HG03039 (cell line): ENCODE data around the gene NET1.
"Not testable (repeated sequence)": the region's sequence is repeated elsewhere in the genome, so short reads cannot be mapped to it uniquely, and the experiment has no call there.

Experiments
- ATAC-seq: cut with Tn5 transposase; IDR thresholded peaks from one replicate; pipeline ENCODE4 v1.9.1; 2021; ENCODE audit warnings: mild to moderate bottlenecking, moderate library complexity; ENCODE audit not compliant: unreplicated experiment

NET1 gene

GRCh38 chr10:5412277-5412941 lies at the start of gene NET1:
Gene NET1, plus strand, starts transcription at chr10:5412557. Its CDS starts 136 bp downstream, at chr10:5412693.
- peak; percentile 95 for ATAC-seq

- no peak for ATAC-seq
Measured at GRCh38 chr10:5362873-5363272, 49.5 kb upstream of the NET1 start.

GRCh38 chr10:5364374-5364773 lies 48.0 kb upstream of the NET1 start:
- no peak for ATAC-seq

GRCh38 chr10:5364890-5365338 lies 47.4 kb upstream of the NET1 start, which contains the start of gene UCN3:
Gene UCN3, plus strand, starts transcription at chr10:5364966. Its CDS starts 8,755 bp downstream, at chr10:5373721.
- no peak for ATAC-seq

GRCh38 chr10:5365928-5366327 lies 46.4 kb upstream of the NET1 start:
- no peak for ATAC-seq

GRCh38 chr10:5369362-5370158 lies 42.8 kb upstream of the NET1 start:
- no peak for ATAC-seq

- ATAC-seq = no peak
Measured at GRCh38 chr10:5370493-5371352, 41.6 kb upstream of the NET1 start.

GRCh38 chr10:5373307-5373706 lies 39.0 kb upstream of the NET1 start:
- ATAC-seq = no peak

- no peak for ATAC-seq
Measured at GRCh38 chr10:5373891-5374611, 38.3 kb upstream of the NET1 start.

GRCh38 chr10:5376450-5376849 lies 35.9 kb upstream of the NET1 start:
- no peak for ATAC-seq

GRCh38 chr10:5379202-5379601 lies 33.2 kb upstream of the NET1 start:
- not testable (repeated sequence) for ATAC-seq

GRCh38 chr10:5380395-5380794 lies 32.0 kb upstream of the NET1 start:
- not testable (repeated sequence) for ATAC-seq

- ATAC-seq = no peak
Measured at GRCh38 chr10:5381187-5381586, 31.2 kb upstream of the NET1 start.

- ATAC-seq = no peak
Measured at GRCh38 chr10:5385224-5385623, 27.1 kb upstream of the NET1 start.

GRCh38 chr10:5387169-5387568 lies 25.2 kb upstream of the NET1 start:
- ATAC-seq = no peak

- no peak for ATAC-seq
Measured at GRCh38 chr10:5390607-5391205, 21.7 kb upstream of the NET1 start.

- ATAC-seq = no peak
Measured at GRCh38 chr10:5391790-5392189, 20.6 kb upstream of the NET1 start.

- ATAC-seq = no peak
Measured at GRCh38 chr10:5393529-5393928, 18.8 kb upstream of the NET1 start.

GRCh38 chr10:5395168-5395567 lies 17.2 kb upstream of the NET1 start:
- no peak for ATAC-seq
